H9 (cell line): ENCODE data around the gene PLEKHA7. TPM values are rescaled to one million over a fixed set of nuclear protein-coding genes. Genes with fewer than 3 reads are reported as not detected.

ENCODE experiments used
- DNase-seq: peaks from one replicate; pipeline ENCODE4 v3.0.0-alpha.2; 2017
- H2AFZ ChIP-seq: one replicate; pipeline ENCODE4 v1.6.1; 2013; ENCODE audit warnings: mild to moderate bottlenecking, low read length, control low read depth, moderate library complexity
- H2AK5ac ChIP-seq: 2 replicates; pipeline ENCODE4 v1.6.1; 2013; ENCODE audit warnings: low read length, control low read depth, mixed read lengths; ENCODE audit not compliant: insufficient read length
- H2BK120ac ChIP-seq: one replicate; pipeline ENCODE4 v1.6.1; 2013; ENCODE audit warnings: low read depth, mild to moderate bottlenecking, low read length, control low read depth, inconsistent platforms; ENCODE audit not compliant: poor library complexity, severe bottlenecking
- H2BK12ac ChIP-seq: 2 replicates; pipeline ENCODE4 v1.6.1; 2013; ENCODE audit warnings: low read length, control low read depth, mixed read lengths, low read depth; ENCODE audit not compliant: insufficient read length
- H2BK15ac ChIP-seq: 2 replicates; pipeline ENCODE4 v1.6.1; 2013; ENCODE audit warnings: low read depth, low read length, control low read depth
- H2BK20ac ChIP-seq: one replicate; pipeline ENCODE4 v1.6.1; 2013; ENCODE audit warnings: low read depth, mild to moderate bottlenecking, low read length, control low read depth, inconsistent platforms; ENCODE audit not compliant: poor library complexity, severe bottlenecking
- H2BK5ac ChIP-seq: 2 replicates; pipeline ENCODE4 v1.6.1; 2013; ENCODE audit warnings: low read length, control low read depth, mixed read lengths; ENCODE audit not compliant: insufficient read length
- H3K14ac ChIP-seq: 2 replicates; pipeline ENCODE4 v1.6.1; 2013; ENCODE audit warnings: low read length, control low read depth; ENCODE audit not compliant: insufficient read depth
- H3K18ac ChIP-seq: 2 replicates; pipeline ENCODE4 v1.6.1; 2013; ENCODE audit warnings: low read depth, mild to moderate bottlenecking, mixed read lengths, low read length, control low read depth; ENCODE audit not compliant: insufficient read length
- H3K23ac ChIP-seq: 2 replicates; pipeline ENCODE4 v1.6.1; 2013; ENCODE audit warnings: low read length, control low read depth, mixed read lengths, low read depth; ENCODE audit not compliant: insufficient read length
- H3K23me2 ChIP-seq: 2 replicates; pipeline ENCODE4 v1.6.1; 2013; ENCODE audit warnings: low read depth, mild to moderate bottlenecking, mixed read lengths, low read length, control low read depth; ENCODE audit not compliant: insufficient read length, poor library complexity, severe bottlenecking
- H3K27ac ChIP-seq: 2 replicates; pipeline ENCODE4 v1.5.1; 2013; ENCODE audit warnings: low read length, control low read depth, mixed read lengths, low read depth; ENCODE audit not compliant: insufficient read length
- H3K27me3 ChIP-seq: 2 replicates; pipeline ENCODE4 v1.6.1; 2013; ENCODE audit warnings: low read length, control low read depth, inconsistent platforms; ENCODE audit not compliant: insufficient read depth
- H3K4ac ChIP-seq: 2 replicates; pipeline ENCODE4 v1.6.1; 2013; ENCODE audit warnings: low read depth, mild to moderate bottlenecking, control low read depth, inconsistent platforms, low read length, moderate library complexity
- H3K4me1 ChIP-seq: 2 replicates; pipeline ENCODE4 v1.6.1; 2013; ENCODE audit warnings: low read length, control low read depth, inconsistent platforms; ENCODE audit not compliant: insufficient read depth
- H3K4me2 ChIP-seq: 2 replicates; pipeline ENCODE4 v1.6.1; 2013; ENCODE audit warnings: low read length, control low read depth, mixed read lengths; ENCODE audit not compliant: insufficient read length, insufficient read depth
- H3K56ac ChIP-seq: 2 replicates; pipeline ENCODE4 v1.6.1; 2013; ENCODE audit warnings: low read depth, mild to moderate bottlenecking, mixed read lengths, low read length, control low read depth; ENCODE audit not compliant: insufficient read length
- H3K79me1 ChIP-seq: 2 replicates; pipeline ENCODE4 v1.6.1; 2013; ENCODE audit warnings: low read depth, mild to moderate bottlenecking, moderate library complexity, low read length, control low read depth, inconsistent platforms; ENCODE audit not compliant: insufficient read depth, poor library complexity, severe bottlenecking
- H3K79me2 ChIP-seq: 2 replicates; pipeline ENCODE4 v1.6.1; 2013; ENCODE audit warnings: low read length, control low read depth, inconsistent platforms; ENCODE audit not compliant: insufficient read depth
- H3K9ac ChIP-seq: 2 replicates; pipeline ENCODE4 v1.6.1; 2013; ENCODE audit warnings: low read length, control low read depth, mixed read lengths; ENCODE audit not compliant: insufficient read length; ENCODE audit errors: extremely low read depth
- H3K9me3 ChIP-seq: one replicate; pipeline ENCODE4 v1.6.1; 2013; ENCODE audit warnings: low read depth, low read length, inconsistent platforms; ENCODE audit not compliant: control insufficient read depth
- H3T11ph ChIP-seq: one replicate; pipeline ENCODE4 v1.6.1; 2013; ENCODE audit warnings: mild to moderate bottlenecking, low read length, control low read depth, inconsistent platforms
- H4K20me1 ChIP-seq: one replicate; pipeline ENCODE4 v1.6.1; 2013; ENCODE audit not compliant: control insufficient read depth, insufficient read length, insufficient read depth
- H4K5ac ChIP-seq: 2 replicates; pipeline ENCODE4 v1.6.1; 2013; ENCODE audit warnings: low read depth, mild to moderate bottlenecking, mixed read lengths, low read length, control low read depth; ENCODE audit not compliant: insufficient read length
- H4K8ac ChIP-seq: replicated peaks from 2 replicates; pipeline ENCODE4 v1.6.1; 2013; ENCODE audit warnings: low read length, control low read depth, mixed read lengths, low read depth; ENCODE audit not compliant: insufficient read length
- H4K91ac ChIP-seq: 2 replicates; pipeline ENCODE4 v1.6.1; 2013; ENCODE audit warnings: low read depth, mild to moderate bottlenecking, moderate library complexity, mixed read lengths, low read length, control low read depth; ENCODE audit not compliant: insufficient read length
- H3K27ac Mint-ChIP-seq, 3 experiments: 2 replicates in 2 of 3; 3 replicates in 1 of 3; pipeline ENCODE4 v1.8.0; 2020 to 2021; ENCODE audit warnings: mixed read lengths in 3 of 3, mild to moderate bottlenecking in 1 of 3, moderate library complexity in 1 of 3
- H3K27me3 Mint-ChIP-seq: 2 replicates; pipeline ENCODE4 v1.8.0; 2021; ENCODE audit warnings: low read depth, mild to moderate bottlenecking, moderate library complexity, mixed read lengths
- H3K36me3 Mint-ChIP-seq, 3 experiments: 2 replicates in 2 of 3; 3 replicates in 1 of 3; pipeline ENCODE4 v1.8.0; 2020 to 2021; ENCODE audit warnings: low read depth in 3 of 3, mixed read lengths in 3 of 3; ENCODE audit not compliant: insufficient read depth in 1 of 3
- H3K4me1 Mint-ChIP-seq, 2 experiments: 2 replicates each; pipeline ENCODE4 v1.8.0; 2020; ENCODE audit warnings: mixed read lengths in 2 of 2
- H3K4me3 Mint-ChIP-seq, 2 experiments: 2 replicates in 1 of 2; 3 replicates in 1 of 2; pipeline ENCODE4 v1.8.0; 2020 to 2021; ENCODE audit warnings: mild to moderate bottlenecking in 2 of 2, mixed read lengths in 2 of 2, moderate library complexity in 1 of 2
- H3K9me3 Mint-ChIP-seq, 2 experiments: 2 replicates in 1 of 2; 3 replicates in 1 of 2; pipeline ENCODE4 v1.8.0; 2020; ENCODE audit warnings: mild to moderate bottlenecking in 2 of 2, mixed read lengths in 2 of 2, moderate library complexity in 1 of 2
- CTCF ChIP-seq: fragments of 200-600 bp; sonication (generic); conservative IDR thresholded peaks from 3 replicates; pipeline ENCODE4 v1.8.0; 2021; ENCODE audit warnings: antibody characterized with exemption, mild to moderate bottlenecking
- WGBS: extraction: QIAGEN DNeasy Blood & Tissue Kit; methylation state at CpG from one replicate; pipeline ENCODE4 v1.1.7; 2013; ENCODE audit warnings: missing lambda C conversion rate, low lambda C conversion rate, mixed read lengths; ENCODE audit not compliant: insufficient read length; ENCODE audit errors: extremely low coverage; 5-methylcytosine and 5-hydroxymethylcytosine counted together
- total RNA-seq: library from RNA; stranded (reverse); gene quantifications from 2 replicates; pipeline ENCODE4 v1.2.1, GENCODE V29; 2021

PLEKHA7 gene
- total RNA-seq, 1 experiment from 2014 or later: 21.0 TPM

- Mint-ChIP-seq H3K9me3 (no peaks in the 10 kb centered on the region), H3K27me3 (no peaks in the 10 kb centered on the region; the same call in 1 of the 2 replicates), H3K4me3 (no peak overlapping the region), H3K27ac (no peak overlapping the region), H3K36me3 (peaks cover 2 to 13% (median 5%) of the 10 kb centered on the region in 3 experiments; a peak in 6 of 7 replicates), H3K4me1 (peaks cover 33 to 35% of the 10 kb centered on the region in 2 experiments)
- no peak for TF ChIP-seq CTCF
- no peaks in the 10 kb centered on the region for H3K23me2 ChIP-seq
- H4K91ac ChIP-seq: no peak overlapping the region
- H2BK120ac ChIP-seq: no peak overlapping the region
- no peak overlapping the region for H3K23ac ChIP-seq
- no peaks in the 10 kb centered on the region for H4K20me1 ChIP-seq
- H2BK5ac ChIP-seq: no peak overlapping the region
- H3K4ac ChIP-seq: no peak overlapping the region
- no peak overlapping the region for H3K27ac ChIP-seq
- no peak overlapping the region for H3T11ph ChIP-seq
- DNase-seq: no peak
- H4K8ac ChIP-seq: no peak overlapping the region
- H3K9ac ChIP-seq: no peak overlapping the region
- no peaks in the 10 kb centered on the region for H3K79me1 ChIP-seq
- no peaks in the 10 kb centered on the region for H3K79me2 ChIP-seq
- no peak overlapping the region for H2BK15ac ChIP-seq
- no peak overlapping the region for H2BK12ac ChIP-seq
- no peak overlapping the region for H3K56ac ChIP-seq
- no peak overlapping the region for H3K14ac ChIP-seq
- H4K5ac ChIP-seq: no peak overlapping the region
- no CpG with 5 or more reads among the region's 11 CpGs for WGBS
- H3K9me3 ChIP-seq: no peaks in the 10 kb centered on the region
- H3K4me1 ChIP-seq: 0 out of 2 replicates have a peak, but pooled peaks cover 5% of the 10 kb centered on the region
- no peak overlapping the region for H2BK20ac ChIP-seq
- no peak overlapping the region for H3K18ac ChIP-seq
- H3K4me2 ChIP-seq: no peak overlapping the region
- no peaks in the 10 kb centered on the region for H3K27me3 ChIP-seq
- no peak overlapping the region for H2AFZ ChIP-seq
- no peak overlapping the region for H2AK5ac ChIP-seq
These were observed 239.1 kb downstream of the PLEKHA7 start for GRCh38 chr11:16774936-16775613.
